Trophoblast cell (in vitro differentiated cells and primary cell): Measurements from ENCODE around the gene ST8SIA5.

Experiments
- DNase-seq, 2 donors: peaks; one replicate each; pipeline ENCODE4 v3.0.0-alpha.2; 2016
- H2AFZ ChIP-seq: 2 replicates; pipeline ENCODE4 v1.6.1; 2013; ENCODE audit warnings: low read length, moderate library complexity, mild to moderate bottlenecking; ENCODE audit not compliant: insufficient read depth, poor library complexity
- H2AK5ac ChIP-seq: 2 replicates; pipeline ENCODE4 v1.6.1; 2013; ENCODE audit warnings: mild to moderate bottlenecking, low read length
- H2BK120ac ChIP-seq: 2 replicates; pipeline ENCODE4 v1.6.1; 2013; ENCODE audit warnings: low read length, mild to moderate bottlenecking, moderate library complexity; ENCODE audit not compliant: insufficient read depth, poor library complexity
- H2BK12ac ChIP-seq: 2 replicates; pipeline ENCODE4 v1.6.1; 2013; ENCODE audit warnings: mild to moderate bottlenecking, low read length, moderate library complexity
- H2BK5ac ChIP-seq: 2 replicates; pipeline ENCODE4 v1.6.1; 2013; ENCODE audit warnings: low read length, low read depth, moderate library complexity, mild to moderate bottlenecking; ENCODE audit not compliant: poor library complexity
- H3K14ac ChIP-seq: 2 replicates; pipeline ENCODE4 v1.6.1; 2013; ENCODE audit warnings: mild to moderate bottlenecking, low read length
- H3K18ac ChIP-seq: 2 replicates; pipeline ENCODE4 v1.6.1; 2013; ENCODE audit warnings: mild to moderate bottlenecking, low read length
- H3K23ac ChIP-seq: 2 replicates; pipeline ENCODE4 v1.6.1; 2013; ENCODE audit warnings: low read length
- H3K27ac ChIP-seq: 2 replicates; pipeline ENCODE4 v1.5.1; 2013; ENCODE audit warnings: low read depth, mild to moderate bottlenecking, inconsistent platforms, low read length, moderate library complexity
- H3K27me3 ChIP-seq: 2 replicates; pipeline ENCODE4 v1.6.1; 2013; ENCODE audit warnings: inconsistent platforms, mild to moderate bottlenecking, low read length, moderate library complexity; ENCODE audit not compliant: insufficient read depth
- H3K36me3 ChIP-seq, 2 experiments: 1 replicate in 1 of 2; 2 replicates in 1 of 2; pipeline ENCODE4 v1.6.1; 2013; ENCODE audit warnings: low read length in 2 of 2, mild to moderate bottlenecking in 2 of 2, moderate library complexity in 1 of 2; ENCODE audit not compliant: insufficient read depth in 2 of 2, control insufficient read depth in 1 of 2
- H3K4ac ChIP-seq: 2 replicates; pipeline ENCODE4 v1.6.1; 2013; ENCODE audit warnings: low read depth, mild to moderate bottlenecking, low read length, moderate library complexity
- H3K4me1 ChIP-seq, 2 experiments: 1 replicate in 1 of 2; 2 replicates in 1 of 2; pipeline ENCODE4 v1.6.1; 2013; ENCODE audit warnings: low read length in 2 of 2, mild to moderate bottlenecking in 2 of 2, moderate library complexity in 1 of 2; ENCODE audit not compliant: insufficient read depth in 2 of 2, control insufficient read depth in 1 of 2
- H3K4me2 ChIP-seq: 2 replicates; pipeline ENCODE4 v1.6.1; 2013; ENCODE audit warnings: inconsistent platforms, mild to moderate bottlenecking, low read length, moderate library complexity
- H3K4me3 ChIP-seq: 2 replicates; pipeline ENCODE4 v1.5.1; 2013; ENCODE audit warnings: mild to moderate bottlenecking, low read depth, low read length, inconsistent platforms
- H3K79me1 ChIP-seq: one replicate; pipeline ENCODE4 v1.6.1; 2013; ENCODE audit warnings: low read length
- H3K79me2 ChIP-seq: 2 replicates; pipeline ENCODE4 v1.6.1; 2013; ENCODE audit warnings: low read length, mild to moderate bottlenecking; ENCODE audit not compliant: control insufficient read depth, insufficient read depth, poor library complexity
- H3K9ac ChIP-seq: 2 replicates; pipeline ENCODE4 v1.6.1; 2013; ENCODE audit warnings: mild to moderate bottlenecking, low read length
- H3K9me3 ChIP-seq: 2 replicates; pipeline ENCODE4 v1.6.1; 2013; ENCODE audit warnings: low read depth, mild to moderate bottlenecking, control low read depth, inconsistent platforms, low read length; ENCODE audit not compliant: insufficient read depth
- H4K12ac ChIP-seq: 2 replicates; pipeline ENCODE4 v1.6.1; 2013; ENCODE audit warnings: low read depth, mild to moderate bottlenecking, low read length, moderate library complexity
- H4K8ac ChIP-seq: 2 replicates; pipeline ENCODE4 v1.6.1; 2013; ENCODE audit warnings: low read depth, mild to moderate bottlenecking, low read length, moderate library complexity
- H4K91ac ChIP-seq: one replicate; pipeline ENCODE4 v1.6.1; 2013; ENCODE audit warnings: low read depth, mild to moderate bottlenecking, low read length, moderate library complexity
- WGBS: extraction: QIAGEN DNeasy Blood & Tissue Kit; methylation state at CpG from one replicate; pipeline ENCODE4 v1.1.7; 2013; ENCODE audit warnings: missing lambda C conversion rate; ENCODE audit not compliant: insufficient read length, insufficient coverage; ENCODE audit errors: extremely low coverage; 5-methylcytosine and 5-hydroxymethylcytosine counted together

The ST8SIA5 gene

DNA sequence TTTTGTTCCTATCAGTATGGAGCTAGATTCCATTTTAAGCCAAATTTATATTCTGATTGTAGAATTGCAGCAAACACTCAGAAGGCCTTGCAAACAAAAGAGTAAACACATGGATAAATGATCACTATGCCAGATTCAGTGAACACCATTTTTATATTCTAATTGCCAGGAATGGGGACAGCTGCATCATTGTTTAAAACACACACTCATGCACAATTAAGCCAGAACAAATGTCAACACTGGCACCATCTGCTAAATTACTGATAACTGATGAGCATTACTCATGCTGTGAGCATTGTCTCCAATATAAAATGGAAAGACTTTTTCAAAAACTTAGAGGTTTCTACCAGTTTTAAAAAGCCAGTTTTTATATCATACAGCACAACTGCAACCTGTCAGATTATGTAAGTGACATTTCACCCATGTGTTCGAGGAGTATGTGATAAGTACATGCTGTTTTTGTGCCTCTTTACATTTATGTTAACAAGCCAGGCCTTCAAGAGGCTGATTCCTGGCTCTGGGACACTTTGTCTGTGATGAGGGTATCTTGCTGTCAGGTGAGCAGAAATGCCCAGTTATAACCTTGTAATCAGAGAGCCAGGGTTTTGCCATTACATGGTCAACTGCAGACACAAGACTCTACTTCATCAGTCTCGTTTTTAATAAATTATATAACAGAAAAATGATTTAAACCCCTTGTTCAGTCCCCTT, 4.4 kb upstream of the ST8SIA5 start:
- Histone ChIP-seq H3K23ac (no peak overlapping the region), H3K18ac (no peak overlapping the region), H3K36me3 (no peaks in the 10 kb centered on the region), H3K27me3 (peaks cover 30% of the 10 kb centered on the region), H3K4me1 (peaks cover 4 to 6% of the 10 kb centered on the region in 2 experiments), H3K14ac (no peak overlapping the region), H3K4me3 (no peak overlapping the region), H3K79me1 (no peaks in the 10 kb centered on the region), H3K9me3 (peaks cover 3% of the 10 kb centered on the region), H3K79me2 (no peaks in the 10 kb centered on the region), H3K27ac (no peak overlapping the region), H2BK12ac (no peak overlapping the region), H2BK5ac (no peak overlapping the region), H3K4ac (no peak overlapping the region), H2AK5ac (no peak overlapping the region), H3K9ac (no peak overlapping the region), H4K12ac (no peak overlapping the region), H4K8ac (no peak overlapping the region), H3K4me2 (no peak overlapping the region), H2AFZ (no peak overlapping the region), H2BK120ac (no peak overlapping the region), H4K91ac (no peak overlapping the region)
- no CpG with 5 or more reads among the region's 2 CpGs for WGBS
- no peak for DNase-seq

DNA sequence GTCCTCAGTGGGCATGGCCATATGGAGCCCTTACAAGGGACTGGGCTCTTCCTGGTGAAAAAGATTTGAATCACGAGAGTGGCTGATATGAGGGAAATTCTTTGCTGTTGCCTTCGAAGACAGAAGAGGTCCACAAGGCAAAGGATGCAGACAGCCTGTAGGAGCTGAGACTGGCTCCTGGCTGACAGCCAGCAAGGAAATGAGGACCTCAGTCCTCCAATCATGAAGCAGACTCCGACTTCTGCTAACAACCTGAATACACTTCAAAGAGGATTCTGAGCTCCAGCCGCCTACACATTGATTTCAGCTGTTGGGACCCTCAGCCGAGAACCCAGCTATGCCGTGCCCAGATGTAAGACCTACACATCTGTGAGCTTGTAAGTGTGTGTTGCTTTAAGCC, 3.0 kb upstream of the ST8SIA5 start:
- Histone ChIP-seq H3K79me1 (no peaks in the 10 kb centered on the region), H3K4ac (no peak overlapping the region), H3K9ac (no peak overlapping the region), H3K14ac (no peak overlapping the region), H2BK120ac (no peak overlapping the region), H2AK5ac (no peak overlapping the region), H3K9me3 (peaks cover 3% of the 10 kb centered on the region), H3K23ac (no peak overlapping the region), H3K4me2 (no peak overlapping the region), H3K36me3 (no peaks in the 10 kb centered on the region), H3K79me2 (no peaks in the 10 kb centered on the region), H3K4me3 (no peak overlapping the region), H4K91ac (no peak overlapping the region), H3K18ac (no peak overlapping the region), H4K8ac (no peak overlapping the region), H2BK12ac (no peak overlapping the region), H3K27ac (no peak overlapping the region), H4K12ac (no peak overlapping the region), H3K27me3 (peaks cover 43% of the 10 kb centered on the region), H2BK5ac (no peak overlapping the region), H3K4me1 (peaks cover 4 to 6% of the 10 kb centered on the region in 2 experiments), H2AFZ (no peak overlapping the region)
- no CpG with 5 or more reads among the region's 6 CpGs for WGBS
- DNase-seq, result no peak

DNA sequence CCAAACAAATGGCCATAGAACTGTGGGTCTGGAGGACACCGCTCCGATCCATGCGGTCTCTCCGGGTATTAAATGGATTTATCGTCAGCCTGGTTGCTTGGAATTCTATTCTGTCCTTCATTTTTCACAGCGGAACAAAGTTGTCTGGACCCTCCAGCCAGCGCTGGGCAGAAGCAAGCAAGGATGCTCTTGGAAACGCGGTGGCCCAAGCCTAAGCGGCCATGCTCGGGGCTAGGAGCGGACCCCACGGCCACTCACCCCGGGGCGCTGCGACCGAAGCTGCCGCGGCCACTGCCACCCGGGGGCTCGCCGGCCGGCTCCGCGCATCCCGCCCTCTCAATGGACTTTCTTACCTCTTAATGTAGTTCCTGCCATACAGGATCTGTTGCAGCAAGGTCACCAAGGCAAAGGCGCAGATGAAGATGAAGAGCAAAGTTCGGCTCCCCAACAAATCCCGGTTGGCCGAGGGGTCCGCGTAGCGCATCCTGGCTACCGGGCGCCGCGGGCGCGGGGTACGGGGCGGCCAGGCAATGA, 761 bp downstream of the ST8SIA5 start:
- WGBS, result no CpG with 5 or more reads among the region's 41 CpGs
- no peak overlapping the region for H2BK120ac ChIP-seq
- H4K12ac ChIP-seq, result no peak overlapping the region
- H3K9ac ChIP-seq, result no peak overlapping the region
- H3K27me3 ChIP-seq, result peaks cover 51% of the 10 kb centered on the region
- H3K18ac ChIP-seq, result no peak overlapping the region
- DNase-seq, result no peak
- H3K27ac ChIP-seq, result no peak overlapping the region
- H3K23ac ChIP-seq, result no peak overlapping the region
- no peak overlapping the region for H3K14ac ChIP-seq
- no peak overlapping the region for H2AK5ac ChIP-seq
- no peaks in the 10 kb centered on the region for H3K79me2 ChIP-seq
- H3K4me1 ChIP-seq, result peaks cover 4 to 6% of the 10 kb centered on the region in 2 experiments
- H3K79me1 ChIP-seq, result no peaks in the 10 kb centered on the region
- no peak overlapping the region for H3K4me3 ChIP-seq
- no peak overlapping the region for H2BK12ac ChIP-seq
- H2BK5ac ChIP-seq, result no peak overlapping the region
- H4K8ac ChIP-seq, result no peak overlapping the region
- peaks cover 3% of the 10 kb centered on the region for H3K9me3 ChIP-seq
- no peaks in the 10 kb centered on the region for H3K36me3 ChIP-seq
- no peak overlapping the region for H4K91ac ChIP-seq
- no peak overlapping the region for H3K4ac ChIP-seq
- H2AFZ ChIP-seq, result no peak overlapping the region
- peak overlapping the region; percentile 87 for H3K4me2 ChIP-seq

DNA sequence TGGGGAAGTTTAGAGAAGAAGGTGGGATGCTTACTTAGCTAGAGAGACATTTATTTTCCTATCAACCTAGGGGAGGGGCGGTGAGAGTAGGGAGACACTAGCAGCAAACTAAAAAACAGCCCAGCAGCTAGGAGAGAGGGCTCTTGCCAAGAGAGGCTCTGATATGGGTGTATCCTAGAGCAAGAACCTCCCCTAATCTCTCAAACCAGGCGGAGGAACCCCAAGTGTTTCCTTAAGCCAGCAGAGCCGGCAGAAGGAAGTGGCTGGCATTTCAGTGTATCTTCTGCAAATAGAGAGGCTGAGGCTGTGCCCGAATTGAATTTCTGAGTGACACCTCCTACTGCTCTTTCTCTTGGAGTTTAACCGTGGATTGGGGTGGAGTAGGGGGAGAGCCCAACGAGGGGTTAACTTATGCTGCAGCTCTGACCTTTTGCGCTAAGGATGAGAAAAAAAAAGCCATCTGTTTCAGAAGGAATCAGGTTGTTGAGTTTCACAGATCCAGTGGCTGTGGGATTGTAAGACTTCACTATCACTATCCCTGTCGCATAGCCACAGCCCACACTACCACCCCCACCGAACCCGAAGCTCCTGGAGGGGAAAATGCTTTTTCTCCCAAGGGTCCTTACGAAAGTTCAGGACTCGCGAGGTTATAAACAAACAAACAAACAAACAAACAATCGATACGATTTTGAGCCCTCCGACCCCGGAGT, 1.4 kb downstream of the ST8SIA5 start:
- no peaks in the 10 kb centered on the region for H3K79me2 ChIP-seq
- no peak overlapping the region for H3K18ac ChIP-seq
- no peak overlapping the region for H2BK12ac ChIP-seq
- no peak overlapping the region for H2AFZ ChIP-seq
- H3K4me3 ChIP-seq, result no peak overlapping the region
- no peak overlapping the region for H3K4me2 ChIP-seq
- H3K27ac ChIP-seq, result no peak overlapping the region
- no peak overlapping the region for H4K12ac ChIP-seq
- H3K14ac ChIP-seq, result no peak overlapping the region
- no peak overlapping the region for H4K91ac ChIP-seq
- no peak for DNase-seq
- H3K23ac ChIP-seq, result no peak overlapping the region
- H2BK5ac ChIP-seq, result no peak overlapping the region
- H2AK5ac ChIP-seq, result no peak overlapping the region
- H3K9ac ChIP-seq, result no peak overlapping the region
- H3K9me3 ChIP-seq, result peaks cover 3% of the 10 kb centered on the region
- H2BK120ac ChIP-seq, result no peak overlapping the region
- H3K4me1 ChIP-seq, result peaks cover 4 to 6% of the 10 kb centered on the region in 2 experiments
- no peaks in the 10 kb centered on the region for H3K79me1 ChIP-seq
- peaks cover 51% of the 10 kb centered on the region for H3K27me3 ChIP-seq
- no CpG with 5 or more reads among the region's 17 CpGs for WGBS
- H3K36me3 ChIP-seq, result no peaks in the 10 kb centered on the region
- no peak overlapping the region for H4K8ac ChIP-seq
- no peak overlapping the region for H3K4ac ChIP-seq
